IMR-90 (cell line): ENCODE data around the gene PPP6R1. TPM values are rescaled to one million over a fixed set of nuclear protein-coding genes. Genes with fewer than 3 reads are reported as not detected.
"Not testable (repeated sequence)": the region's sequence is repeated elsewhere in the genome, so short reads cannot be mapped to it uniquely, and the experiment has no call there.

ENCODE experiments used
- ATAC-seq: fragments of 200-7000 bp; cut with Tn5 transposase; 2 replicates; pipeline ENCODE4 v1.9.1; 2020; ENCODE audit warnings: low read depth, mild to moderate bottlenecking, moderate library complexity
- BruUV-seq: library from RNA; stranded (reverse); fragments of 400-500 nt; replicated peaks from 2 replicates; lab custom pipeline; 2021; lab: Mats Ljungman, UMichigan
- CTCF ChIA-PET: fragments of 300-600 bp; formaldehyde crosslinking; extraction: SDS; loops from one replicate; lab custom pipeline; 2021; ENCODE audit warnings: antibody characterized with exemption; lab: Yijun Ruan, JAX
- POLR2A ChIA-PET: fragments of 300-600 bp; sonication (Branson Sonifier 250); formaldehyde crosslinking; loops from one replicate; lab custom pipeline; 2022; ENCODE audit warnings: antibody characterized with exemption; ENCODE audit not compliant: unreplicated experiment; lab: Charles Lee
- DNase-seq: peaks from one replicate; pipeline ENCODE4 v3.0.0; 2013
- H2AFZ ChIP-seq: replicated peaks from 2 replicates; pipeline ENCODE3; 2013; ENCODE audit warnings: low read length, mild to moderate bottlenecking; ENCODE audit not compliant: poor library complexity
- H2AK5ac ChIP-seq: 2 replicates; pipeline ENCODE4 v1.6.1; 2013; ENCODE audit warnings: low read depth, low read length, inconsistent platforms
- H2AK9ac ChIP-seq: replicated peaks from 2 replicates; pipeline ENCODE3; 2013; ENCODE audit warnings: mild to moderate bottlenecking, low read depth, low read length, moderate library complexity; ENCODE audit not compliant: poor library complexity
- H2BK120ac ChIP-seq: 2 replicates; pipeline ENCODE4 v1.6.1; 2013; ENCODE audit warnings: low read depth, low read length, inconsistent platforms
- H2BK15ac ChIP-seq: 3 replicates; pipeline ENCODE4 v1.6.1; 2013; ENCODE audit warnings: low read depth, low read length, inconsistent platforms
- H2BK20ac ChIP-seq: 2 replicates; pipeline ENCODE4 v1.6.1; 2013; ENCODE audit warnings: low read depth, mild to moderate bottlenecking, inconsistent platforms, low read length, moderate library complexity
- H2BK5ac ChIP-seq: 2 replicates; pipeline ENCODE4 v1.6.1; 2013; ENCODE audit warnings: mild to moderate bottlenecking, low read depth, low read length, inconsistent platforms; ENCODE audit not compliant: poor library complexity, severe bottlenecking
- H3K14ac ChIP-seq: replicated peaks from 2 replicates; pipeline ENCODE4 v1.6.1; 2013; ENCODE audit warnings: low read depth, low read length, inconsistent platforms
- H3K18ac ChIP-seq: 2 replicates; pipeline ENCODE4 v1.6.1; 2013; ENCODE audit warnings: low read depth, low read length, control low read depth
- H3K23ac ChIP-seq: 2 replicates; pipeline ENCODE4 v1.6.1; 2013; ENCODE audit warnings: low read depth, low read length, inconsistent platforms
- H3K27ac ChIP-seq: 2 replicates; pipeline ENCODE4 v1.5.1; 2013; ENCODE audit warnings: mild to moderate bottlenecking, control low read depth, low read length; ENCODE audit not compliant: insufficient read depth
- H3K27me3 ChIP-seq: 2 replicates; pipeline ENCODE4 v1.6.1; 2013; ENCODE audit warnings: low read length; ENCODE audit not compliant: control insufficient read depth, insufficient read depth
- H3K36me3 ChIP-seq: 2 replicates; pipeline ENCODE4 v1.6.1; 2013; ENCODE audit warnings: low read length, mixed read lengths; ENCODE audit not compliant: control insufficient read depth, insufficient read depth
- H3K4ac ChIP-seq: 2 replicates; pipeline ENCODE4 v1.6.1; 2013; ENCODE audit warnings: low read depth, low read length, inconsistent platforms
- H3K4me1 ChIP-seq: 2 replicates; pipeline ENCODE4 v1.6.1; 2013; ENCODE audit warnings: low read length, mixed read lengths; ENCODE audit not compliant: control insufficient read depth, insufficient read depth
- H3K4me2 ChIP-seq: 2 replicates; pipeline ENCODE4 v1.6.1; 2013; ENCODE audit warnings: low read depth, mild to moderate bottlenecking, control low read depth, low read length, moderate library complexity
- H3K4me3 ChIP-seq: 2 replicates; pipeline ENCODE4 v1.5.1; 2013; ENCODE audit warnings: low read depth, mild to moderate bottlenecking, control low read depth, low read length, moderate library complexity; ENCODE audit not compliant: insufficient read depth
- H3K56ac ChIP-seq: 2 replicates; pipeline ENCODE4 v1.6.1; 2013; ENCODE audit warnings: low read length, inconsistent platforms; ENCODE audit not compliant: insufficient read depth; ENCODE audit errors: extremely low read depth
- H3K79me1 ChIP-seq, 2 experiments: 2 replicates each; pipeline ENCODE4 v1.6.1; 2013; ENCODE audit warnings: low read length in 2 of 2, inconsistent platforms in 1 of 2, low read depth in 1 of 2
- H3K9ac ChIP-seq: 2 replicates; pipeline ENCODE4 v1.6.1; 2013; ENCODE audit warnings: low read depth, low read length, control low read depth
- H3K9me1 ChIP-seq: 2 replicates; pipeline ENCODE4 v1.6.1; 2013; ENCODE audit warnings: low read length, inconsistent platforms; ENCODE audit not compliant: insufficient read depth
- H3K9me3 ChIP-seq: 2 replicates; pipeline ENCODE4 v1.6.1; 2013; ENCODE audit warnings: low read length; ENCODE audit not compliant: control insufficient read depth, insufficient read depth
- H4K20me1 ChIP-seq: 2 replicates; pipeline ENCODE4 v1.6.1; 2013; ENCODE audit warnings: low read length, inconsistent platforms; ENCODE audit not compliant: insufficient read depth
- H4K5ac ChIP-seq: 2 replicates; pipeline ENCODE4 v1.6.1; 2013; ENCODE audit warnings: mild to moderate bottlenecking, low read depth, low read length, control low read depth
- H4K8ac ChIP-seq, 2 experiments: 2 replicates each; pipeline ENCODE4 v1.6.1; 2013; ENCODE audit warnings: low read depth in 2 of 2, low read length in 2 of 2, control low read depth in 1 of 2, inconsistent platforms in 1 of 2
- H4K91ac ChIP-seq: 2 replicates; pipeline ENCODE4 v1.6.1; 2013; ENCODE audit warnings: low read depth, low read length, inconsistent platforms; ENCODE audit not compliant: insufficient read depth
- WGBS, 2 experiments: methylation state at CpG; one replicate each; pipeline versions ENCODE4 v1.1.5 to v1.1.7; 2013; ENCODE audit warnings: missing lambda C conversion rate in 2 of 2; ENCODE audit not compliant: insufficient read length in 1 of 2; ENCODE audit errors: extremely low coverage in 2 of 2; 5-methylcytosine and 5-hydroxymethylcytosine counted together
- dilution Hi-C: fragments of 300-500 bp; cut with HindIII; formaldehyde crosslinking; loops from one replicate; pipeline ENCODE4 v1.14.3; 2018; ENCODE audit warnings: low sequenced_read_pairs; ENCODE audit not compliant: unreplicated experiment
- in situ Hi-C: fragments of 300-500 bp; cut with MboI; formaldehyde crosslinking; loops from 3 replicates; pipeline ENCODE4 v1.14.3; 2019; ENCODE audit warnings: low sequenced_read_pairs, inconsistent platforms, mixed read lengths
- intact Hi-C: fragments of 100-400 bp; cut with micrococcal nuclease; formaldehyde crosslinking; loops from 2 replicates; pipeline ENCODE4 v1.10.0; 2022
- polyA plus RNA-seq, 3 experiments: library from polyadenylated mRNA; depleted of rRNA; stranded (reverse); fragments of >200 nt; gene quantifications; 2 replicates each; pipeline ENCODE4 v1.2.3, GENCODE V29; 2012; ENCODE audit warnings: low replicate concordance in 1 of 3
- total RNA-seq: library from RNA; depleted of rRNA; stranded (reverse); fragments of >200 nt; gene quantifications from 2 replicates; pipeline ENCODE4 v1.2.3, GENCODE V29; 2012

PPP6R1 gene
- total and polyA plus RNA-seq, 2 of the 4 experiments (the other 2 are of a cell fraction) = 19.9 to 50.2 TPM

GRCh38 chr19:55224679-55225414 is 34.0 kb downstream of the PPP6R1 start:
- POLR2A ChIA-PET, H3K9ac ChIP-seq, H3K4ac ChIP-seq, BruUV-seq, H2AK5ac ChIP-seq, H3K14ac ChIP-seq, H2BK5ac ChIP-seq, H4K5ac ChIP-seq, H2BK120ac ChIP-seq, CTCF ChIA-PET, H2AFZ ChIP-seq, H4K91ac ChIP-seq, H3K27ac ChIP-seq, dilution Hi-C loops, H3K9me1 ChIP-seq, H3K79me1 ChIP-seq, ATAC-seq, H2AK9ac ChIP-seq, H3K56ac ChIP-seq, H2BK20ac ChIP-seq, DNase-seq, intact Hi-C loops, H2BK15ac ChIP-seq, H3K18ac ChIP-seq, H3K4me3 ChIP-seq, H3K9me3 ChIP-seq, H3K4me2 ChIP-seq, H3K23ac ChIP-seq, H4K8ac ChIP-seq, H3K27me3 ChIP-seq, H3K4me1 ChIP-seq: not testable (repeated sequence)
- in situ Hi-C loops = loop anchor here (5.0 kb wide), 1 partner anchor 32 kb away; the partner anchor contains the start of gene PPP6R1
- no CpG with 5 or more reads among the region's 11 CpGs for WGBS, 2 experiments
- H3K36me3 ChIP-seq = peaks cover 24% of the 10 kb centered on the region
- H4K20me1 ChIP-seq = peaks cover 11% of the 10 kb centered on the region
